Activated CD8-positive, alpha-beta memory T cell treated with anti-CD3 and anti-CD28 coated beads, Interleukin-2, amount 50 U/mL, for 4 hours (primary cell): ENCODE data around the gene CCNL2.

Source experiments
- DNase-seq: peaks from one replicate; pipeline ENCODE4 v3.0.0-alpha.2; 2020

The CCNL2 gene

DNA sequence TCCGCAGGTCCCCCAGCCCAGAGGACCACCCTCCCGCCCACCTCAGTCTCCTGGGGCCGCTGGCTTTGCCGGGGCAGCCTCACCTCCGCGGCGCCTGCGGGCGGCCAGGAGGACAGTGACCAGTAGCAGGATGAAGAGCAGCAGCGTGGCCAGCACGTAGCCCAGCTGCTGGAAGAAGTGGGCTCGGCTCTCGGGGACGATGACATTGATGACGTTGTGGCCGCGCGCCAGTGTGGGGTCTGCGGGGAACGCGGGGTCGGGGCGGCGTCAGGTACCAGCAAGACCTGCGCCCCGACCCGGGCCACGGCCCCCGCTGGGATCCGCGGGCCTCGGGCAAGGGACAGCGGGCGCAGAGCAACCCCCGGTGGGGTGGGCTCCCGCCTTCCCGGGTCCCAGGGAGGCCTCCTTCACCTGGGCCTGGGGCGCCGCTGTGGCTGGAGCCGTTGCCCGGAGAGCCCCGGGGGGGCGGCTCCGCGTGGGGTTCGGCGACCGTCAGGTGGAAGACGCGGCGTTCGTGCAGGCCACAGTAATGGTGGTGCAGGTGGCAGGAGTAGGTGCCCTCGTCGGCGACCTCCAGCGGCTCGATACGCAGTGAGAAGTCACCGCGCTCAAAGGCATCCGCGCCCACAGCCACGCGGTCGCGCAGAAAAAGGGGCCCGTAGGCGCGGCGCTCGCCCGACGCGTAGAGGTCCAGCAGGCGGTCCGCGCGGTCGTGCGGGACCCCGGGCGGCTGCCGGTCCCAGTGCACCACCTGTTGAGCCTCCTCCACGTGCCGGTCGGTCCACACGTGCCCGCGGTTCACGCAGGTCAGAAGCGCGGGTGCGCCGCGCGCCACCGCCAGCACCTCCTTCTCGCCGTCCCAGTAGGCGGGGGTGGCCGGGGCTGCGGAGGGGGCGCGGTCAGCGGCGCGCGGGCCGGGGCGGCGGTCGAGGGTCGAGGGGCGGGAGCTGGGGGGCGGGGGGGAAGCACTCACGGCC lies 44.6 kb downstream of the CCNL2 start:
- peak; percentile 46 for DNase-seq

DNA sequence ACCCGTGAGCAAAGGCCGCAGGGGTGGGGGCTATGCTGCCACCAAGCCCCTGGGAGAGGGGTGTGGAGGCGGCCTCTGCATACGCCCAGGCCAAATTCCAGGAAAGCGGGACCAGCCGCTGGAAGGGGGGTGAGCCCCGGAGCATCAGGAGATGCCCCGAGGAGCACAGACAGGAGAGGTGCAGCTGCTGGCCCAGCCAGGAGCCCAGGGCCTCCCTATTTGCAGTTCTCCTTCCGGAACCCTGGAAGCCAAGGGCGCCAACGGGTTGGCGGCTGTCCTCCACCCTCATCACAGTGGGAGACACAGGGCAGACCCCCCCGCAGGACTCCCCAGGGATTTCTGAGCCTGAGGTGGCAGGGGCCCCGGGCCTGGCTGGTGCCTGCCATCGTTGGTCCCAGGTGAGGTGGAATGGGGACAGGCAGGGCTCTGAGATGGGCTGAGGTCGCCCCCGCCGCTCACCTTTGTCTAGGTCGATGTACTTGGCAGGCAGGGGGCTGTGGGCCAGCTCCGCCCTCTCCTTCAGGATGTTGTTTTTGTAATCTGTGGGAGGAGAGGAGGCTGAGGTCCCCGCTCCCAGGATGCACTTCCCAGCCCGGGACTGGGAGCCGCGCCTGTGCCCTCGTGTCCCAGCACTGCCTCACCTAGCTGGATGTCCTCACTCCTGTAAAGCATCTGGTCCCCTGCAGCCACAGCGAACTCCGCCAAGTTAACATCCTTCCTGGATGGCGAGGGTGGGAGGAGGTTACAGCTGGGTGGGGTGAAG lies 45.6 kb downstream of the CCNL2 start:
- no peak for DNase-seq

DNA sequence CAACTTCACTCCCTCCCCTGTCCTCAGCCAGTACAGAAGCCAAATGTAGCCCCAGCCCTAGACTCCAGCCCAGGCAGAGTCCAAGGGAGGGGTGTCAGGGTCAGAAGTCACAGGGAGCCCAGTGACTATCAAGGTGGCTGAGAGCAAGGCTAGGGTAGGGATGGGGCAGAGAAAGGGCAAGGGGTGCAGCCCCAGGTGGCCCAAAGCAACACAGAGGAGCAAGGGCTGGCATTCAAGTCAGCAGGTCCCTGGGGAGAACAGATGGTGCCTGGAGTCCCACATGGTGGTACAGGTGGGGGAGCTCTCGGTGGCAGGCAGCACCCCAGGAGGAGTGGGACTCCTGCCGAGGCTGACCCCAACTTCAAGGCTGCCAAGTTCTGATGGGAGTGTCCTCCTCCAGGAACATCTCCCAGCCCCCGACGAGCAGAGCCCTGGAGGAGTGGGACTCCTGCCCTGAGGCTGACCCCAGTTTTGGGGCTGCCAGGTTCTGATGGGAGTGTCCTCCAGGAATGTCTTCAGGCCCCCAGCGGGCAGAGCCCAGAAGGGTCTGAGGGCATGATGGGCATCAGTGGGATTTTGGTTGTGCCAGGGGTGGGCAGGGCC lies 46.2 kb downstream of the CCNL2 start:
- DNase-seq = no peak

DNA sequence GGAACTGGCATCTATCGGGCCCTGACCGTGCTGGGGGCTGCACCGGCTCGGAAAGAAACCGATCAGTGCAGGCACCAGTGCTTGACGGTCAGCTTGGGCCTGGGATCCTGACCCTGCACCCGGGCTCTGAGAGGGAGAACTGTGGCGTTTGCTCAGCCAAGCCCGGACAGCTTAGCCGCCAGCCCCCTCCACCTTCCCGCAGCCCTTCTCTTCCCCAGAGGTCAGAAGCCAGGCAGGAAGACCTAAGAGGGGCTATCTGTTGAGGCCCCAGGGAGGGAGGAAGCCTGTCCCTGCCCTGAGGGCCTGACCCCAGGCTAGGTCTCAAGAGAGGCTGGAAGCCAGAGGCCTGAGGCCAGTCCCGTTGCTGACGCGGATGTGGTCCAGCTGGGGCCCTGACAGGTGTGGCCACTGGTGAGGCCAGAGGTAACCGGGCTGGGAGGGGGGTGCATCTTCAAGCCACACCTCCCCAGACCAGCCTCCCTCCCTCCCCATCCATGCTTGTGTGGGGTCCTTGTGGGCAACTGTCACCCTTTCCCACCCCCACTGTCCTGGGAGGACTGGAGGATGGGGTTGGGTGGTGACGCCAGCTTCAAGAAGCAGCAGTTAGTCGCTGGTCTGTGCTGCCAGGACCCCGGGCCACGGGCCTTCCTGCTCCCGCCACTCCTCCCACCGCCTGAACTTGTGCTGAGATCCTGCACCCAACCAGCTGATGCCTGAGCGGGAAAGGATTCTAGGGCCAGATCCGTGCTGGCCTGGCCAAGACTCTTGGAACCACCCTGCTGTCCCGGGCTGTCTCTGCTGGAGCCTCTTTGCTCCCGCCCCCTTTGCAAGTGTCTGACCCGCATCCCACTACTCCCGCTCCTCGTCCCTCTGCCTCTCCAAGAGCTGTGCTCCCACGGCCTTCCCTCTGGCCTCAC lies 47.4 kb downstream of the CCNL2 start:
- no peak for DNase-seq

- peak; percentile 74 for DNase-seq
These were observed 49.7 kb downstream of the CCNL2 start, which contains the start of gene DVL1 for GRCh38 chr1:1349256-1350012. TSS of gene DVL1 (minus strand) at chr1:1349418. CDS start at chr1:1349065, 353 bp downstream.

DNA sequence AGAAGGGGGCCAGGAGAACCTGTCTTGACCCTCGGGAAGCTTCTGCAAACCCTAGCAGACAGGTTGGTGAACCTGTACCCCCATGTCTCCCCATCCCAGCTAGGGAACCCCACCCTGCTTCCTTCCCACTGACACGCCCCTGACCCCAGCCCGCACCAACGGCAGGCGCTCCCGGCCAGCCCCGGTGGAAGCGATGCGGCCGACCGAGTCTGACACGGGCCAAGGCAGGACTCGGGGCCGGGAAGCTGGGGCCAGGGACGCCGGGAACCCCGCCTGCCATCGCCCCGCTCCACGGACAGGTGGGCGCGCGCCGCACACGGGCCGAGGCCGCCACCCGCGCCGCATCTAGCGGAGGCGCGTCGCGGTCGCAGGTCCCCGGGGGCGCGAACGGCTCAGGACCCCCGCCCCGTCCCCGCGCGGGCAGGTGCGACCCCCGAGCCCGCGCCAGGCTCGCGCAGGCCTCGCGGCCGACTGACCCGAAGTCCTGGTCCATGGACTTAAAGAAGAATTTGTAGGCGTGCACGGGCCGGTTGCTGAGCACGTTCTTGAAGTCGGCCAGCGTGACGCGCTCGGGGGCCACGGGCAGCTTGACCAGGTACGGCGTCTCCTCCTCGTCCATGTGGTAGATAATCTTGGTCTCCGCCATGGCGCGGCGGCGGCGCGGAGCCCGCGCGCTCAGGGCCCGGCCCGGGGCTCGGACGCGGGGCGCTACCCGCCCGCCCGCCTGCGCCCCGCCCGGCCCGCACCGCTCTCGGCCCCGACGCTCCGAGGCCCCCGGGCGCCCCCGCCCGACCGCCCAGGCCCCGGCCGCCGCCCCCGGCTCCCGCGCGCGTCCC lies 50.5 kb downstream of the CCNL2 start:
- no peak for DNase-seq

DNA sequence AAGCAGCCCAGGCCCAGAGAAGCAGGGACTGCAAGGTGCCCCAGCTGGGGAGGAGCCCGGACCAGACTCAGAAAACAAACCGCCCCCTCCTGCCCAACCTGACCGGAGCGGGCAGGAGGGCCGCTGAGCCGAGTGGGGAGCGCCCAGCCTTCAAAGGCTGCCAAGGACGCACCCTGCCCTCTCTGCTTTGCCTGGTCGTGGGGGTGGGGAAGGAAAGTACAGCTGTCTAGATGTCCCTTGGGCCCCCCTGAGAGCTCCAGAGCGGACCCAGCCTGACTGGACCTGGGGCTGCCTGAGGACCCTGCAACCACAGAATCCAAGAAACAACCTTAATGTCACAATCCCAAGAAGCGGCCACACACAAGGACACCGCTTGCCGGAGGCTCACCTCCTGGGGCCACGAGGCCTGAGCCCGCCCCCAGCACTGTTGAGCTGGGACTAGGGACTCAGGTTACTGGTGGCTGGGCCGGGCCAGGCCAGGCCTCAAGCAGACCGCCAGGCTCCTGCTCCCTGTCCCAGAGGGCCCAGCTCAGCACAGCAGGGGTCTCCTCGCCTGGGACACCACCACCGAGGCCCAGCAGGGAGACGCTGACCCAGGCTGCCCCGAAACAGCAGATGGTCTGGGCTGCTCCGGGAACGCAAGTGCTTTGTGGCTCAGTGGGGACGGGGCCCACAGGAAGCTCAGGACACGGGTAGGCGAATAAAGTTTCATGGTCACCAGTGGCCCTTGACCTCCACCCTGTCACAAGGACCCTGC lies 51.3 kb downstream of the CCNL2 start:
- DNase-seq = no peak

DNA sequence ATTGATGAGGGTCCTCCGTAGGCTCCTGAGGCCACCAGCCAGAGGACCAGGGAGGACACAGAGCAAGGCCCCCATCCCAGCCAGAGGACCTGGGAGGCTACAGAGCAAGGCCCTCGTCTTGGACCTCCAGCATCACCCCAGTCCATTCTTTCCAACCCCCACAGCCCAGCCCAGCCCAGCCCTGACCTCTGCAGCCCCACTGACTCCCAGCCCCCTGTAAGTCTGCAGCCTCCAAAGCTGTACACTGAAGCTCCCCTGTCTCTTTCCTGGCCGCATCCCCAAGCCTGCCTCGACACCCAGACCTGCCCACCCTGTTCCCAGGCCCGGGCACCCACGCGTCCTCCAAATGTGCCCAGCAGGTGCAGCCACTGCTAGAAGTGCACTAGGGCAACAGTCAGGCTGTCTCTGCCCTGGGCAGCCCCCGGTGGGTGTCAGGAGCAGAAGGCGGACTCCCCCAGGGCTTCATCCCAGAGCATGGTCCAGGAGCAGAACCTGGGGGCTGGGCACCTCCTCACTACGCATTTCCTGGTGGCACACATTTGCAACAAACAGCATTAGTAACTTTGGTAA lies 52.0 kb downstream of the CCNL2 start:
- no peak for DNase-seq

- no peak for DNase-seq
These were observed 52.6 kb downstream of the CCNL2 start for GRCh38 chr1:1346501-1346890.

DNA sequence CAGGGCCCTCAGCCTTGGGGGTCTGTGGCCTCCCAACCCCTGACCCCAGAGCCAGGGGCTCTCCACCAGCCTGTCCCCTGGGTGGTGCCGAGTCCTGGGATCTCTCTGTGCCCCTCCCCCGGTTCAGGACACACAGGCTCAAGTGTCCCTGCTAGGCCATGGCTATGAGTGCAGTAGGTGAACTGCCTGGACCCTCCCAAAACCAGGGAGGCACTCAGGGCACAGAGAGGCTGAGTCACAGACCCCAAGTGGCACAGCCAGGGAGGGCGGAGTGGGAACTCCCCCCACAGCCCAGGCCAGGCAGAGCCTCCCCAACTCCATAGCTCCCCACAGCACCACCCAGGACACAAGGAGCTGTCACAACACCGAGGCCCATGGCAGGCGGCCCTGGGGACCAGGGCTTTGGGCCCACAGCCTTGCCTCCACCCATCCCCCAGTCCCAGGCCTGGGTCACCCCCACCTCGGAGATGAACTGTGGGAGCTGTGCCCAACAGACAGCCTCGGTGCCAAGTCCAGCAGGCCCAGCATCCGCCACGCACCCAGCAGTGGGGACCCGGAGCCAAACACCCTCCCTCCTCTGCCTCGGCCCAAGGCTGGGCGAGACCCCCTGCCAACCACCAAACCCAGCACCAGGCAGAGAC lies 53.2 kb downstream of the CCNL2 start:
- no peak for DNase-seq

DNA sequence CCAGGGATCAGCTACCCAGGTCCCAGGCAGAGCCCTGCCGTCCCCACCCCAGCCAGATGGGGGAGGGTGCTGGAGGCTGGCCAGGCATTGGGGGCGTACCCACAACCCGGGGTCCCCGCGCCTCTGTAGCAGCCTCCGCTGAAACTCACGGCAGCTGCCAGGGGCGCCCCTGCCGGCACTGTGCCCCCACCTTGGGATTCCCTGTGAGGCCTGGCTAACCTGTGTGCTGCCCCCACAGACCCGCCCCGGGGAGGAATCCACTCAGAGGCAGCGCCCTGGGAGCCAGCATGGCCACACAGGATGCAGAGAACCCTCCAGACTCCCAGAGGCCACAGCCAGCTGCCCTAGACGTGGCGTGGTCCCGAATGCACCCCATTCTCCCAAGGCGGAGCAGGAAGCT lies 53.8 kb downstream of the CCNL2 start:
- DNase-seq = no peak

DNA sequence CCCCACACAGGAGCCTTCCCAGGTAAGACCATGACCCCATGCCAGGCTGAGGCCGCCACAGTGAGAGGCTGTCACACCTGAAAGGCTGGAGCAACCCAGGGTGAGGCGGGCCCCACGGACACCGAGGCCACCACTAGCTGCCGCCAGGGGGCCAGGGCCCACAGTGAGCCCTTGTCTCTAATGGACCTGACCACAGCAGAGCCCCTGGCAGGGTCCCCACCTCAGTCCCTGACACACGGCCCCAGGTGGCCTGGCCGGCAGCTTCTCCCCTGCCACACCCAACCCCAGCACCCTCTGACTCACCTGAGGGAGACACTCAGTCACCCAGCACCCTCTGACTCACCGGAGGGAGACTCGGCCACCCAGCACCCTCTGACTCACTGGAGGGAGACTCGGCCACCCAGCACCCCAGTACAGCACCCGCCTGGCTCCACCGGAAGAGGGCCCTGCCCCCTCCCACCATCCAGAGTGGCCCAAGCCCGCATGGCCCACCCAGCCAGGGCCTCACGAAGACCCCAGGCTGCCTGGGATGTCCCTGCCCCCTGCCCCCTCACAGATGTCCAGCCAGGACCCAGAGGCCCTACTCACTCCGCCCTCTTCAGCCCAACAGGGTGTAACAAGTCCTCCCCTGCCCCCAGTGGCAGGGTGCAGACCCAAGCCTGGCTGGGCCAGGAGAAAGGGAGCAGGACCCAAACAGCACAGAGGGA lies 54.3 kb downstream of the CCNL2 start:
- peak; percentile 63 for DNase-seq

GRCh38 chr1:1343811-1344421 lies 55.2 kb downstream of the CCNL2 start:
- DNase-seq = no peak

DNA sequence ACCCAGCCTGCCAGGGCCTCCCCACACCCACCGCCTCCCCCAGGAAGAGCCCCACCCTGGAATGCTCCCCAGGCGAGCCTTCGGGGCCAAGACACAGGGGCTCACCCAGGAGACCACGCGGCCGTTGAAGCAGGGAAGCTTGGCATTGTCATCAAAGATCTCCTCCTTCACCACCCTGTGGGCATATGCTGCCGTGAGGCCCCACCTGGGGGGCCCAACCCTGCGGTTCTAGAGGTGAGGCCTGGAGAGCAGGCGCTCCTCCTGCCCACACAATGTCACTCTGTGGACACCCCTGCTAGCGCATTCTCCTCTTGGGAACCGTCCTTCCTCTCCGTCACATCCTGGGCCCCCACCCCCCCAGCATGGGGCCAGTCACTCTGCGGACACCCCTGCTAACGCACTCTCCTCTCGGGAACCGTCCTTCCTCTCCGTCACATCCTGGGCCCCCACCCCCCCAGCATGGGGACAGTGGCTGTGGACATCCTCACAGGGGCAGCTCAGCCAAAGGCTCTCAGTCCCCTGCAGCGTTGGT lies 56.5 kb downstream of the CCNL2 start:
- no peak for DNase-seq

DNA sequence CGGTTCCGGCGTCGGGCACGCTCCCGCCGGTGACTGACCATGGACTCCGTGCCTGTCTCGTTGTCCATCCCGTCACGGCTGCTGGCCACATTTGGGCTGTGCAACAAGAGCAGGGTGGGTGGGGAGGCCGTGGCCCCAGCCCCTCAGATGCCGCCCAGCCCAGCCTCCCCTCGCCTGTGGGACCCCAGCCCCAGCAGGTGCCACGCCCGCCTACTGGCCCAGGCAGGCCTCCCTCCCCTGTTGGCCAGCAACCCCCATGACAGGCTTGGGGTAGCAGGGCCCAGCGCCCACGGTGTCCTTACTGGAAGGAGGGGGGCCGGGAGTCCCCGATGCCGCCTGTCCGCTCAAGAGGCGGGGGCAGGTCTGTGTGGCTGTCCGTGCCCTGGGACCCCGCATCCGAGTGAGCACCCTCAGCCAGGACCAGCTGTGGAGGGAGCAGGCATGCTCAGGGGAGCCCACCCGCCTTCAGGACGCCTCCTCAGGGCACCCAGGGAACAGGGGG lies 57.0 kb downstream of the CCNL2 start:
- no peak for DNase-seq

DNA sequence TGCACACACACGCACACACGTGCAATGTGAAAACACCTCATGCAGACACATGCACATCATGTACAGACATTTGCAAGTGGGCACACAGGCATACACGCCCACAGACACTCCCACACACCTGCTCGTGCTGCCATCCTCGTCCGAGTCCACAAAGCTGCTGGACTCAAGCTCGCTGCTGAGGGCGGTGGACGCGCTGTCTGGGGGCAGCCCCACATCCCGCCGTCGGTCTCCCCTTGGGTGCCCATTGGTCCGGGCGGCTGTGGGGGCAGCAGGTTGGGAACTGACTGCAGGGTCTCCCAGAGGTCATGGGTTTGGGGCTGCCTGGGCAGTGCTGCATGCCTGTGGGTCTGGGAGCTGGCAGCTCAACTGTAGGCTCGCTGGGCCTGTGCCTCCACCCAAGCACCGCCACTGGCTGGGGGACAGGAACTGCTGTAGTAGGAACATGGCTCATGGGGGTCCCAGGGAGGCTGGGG lies 57.5 kb downstream of the CCNL2 start:
- no peak for DNase-seq
